Karpas-422 (cell line): ENCODE data around the gene BRD9. TPM values are rescaled to one million over a fixed set of nuclear protein-coding genes. Genes with fewer than 3 reads are reported as not detected.

ENCODE experiments used
- DNase-seq: peaks from one replicate; pipeline ENCODE4 v3.0.0-alpha.2; 2015
- H2AFZ ChIP-seq: fragments of 200-600 bp; sonication (generic); 2 replicates; pipeline ENCODE4 v1.6.1; 2014; ENCODE audit warnings: antibody characterized with exemption, low read length, mixed read lengths
- H3K27ac ChIP-seq: fragments of 200-600 bp; sonication (generic); 2 replicates; pipeline ENCODE4 v1.5.1; 2014; ENCODE audit warnings: mild to moderate bottlenecking, low read length, moderate library complexity
- H3K27me3 ChIP-seq: fragments of 200-600 bp; sonication (generic); 2 replicates; pipeline ENCODE4 v1.6.1; 2014; ENCODE audit warnings: low read length, mixed read lengths
- H3K36me3 ChIP-seq: fragments of 200-600 bp; sonication (generic); 2 replicates; pipeline ENCODE4 v1.6.1; 2014; ENCODE audit warnings: low read length, mixed read lengths; ENCODE audit not compliant: insufficient read depth
- H3K4me1 ChIP-seq: fragments of 200-600 bp; sonication (generic); 2 replicates; pipeline ENCODE4 v1.6.1; 2014; ENCODE audit warnings: mild to moderate bottlenecking, low read length, mixed read lengths
- H3K4me2 ChIP-seq: fragments of 200-600 bp; sonication (generic); 2 replicates; pipeline ENCODE4 v1.6.1; 2014; ENCODE audit warnings: low read length, low read depth, mild to moderate bottlenecking; ENCODE audit not compliant: poor library complexity, severe bottlenecking
- H3K4me3 ChIP-seq: fragments of 200-600 bp; sonication (generic); 2 replicates; pipeline ENCODE4 v1.5.1; 2014; ENCODE audit warnings: mild to moderate bottlenecking, antibody characterized with exemption, low read length, mixed read lengths
- H3K79me2 ChIP-seq: fragments of 200-600 bp; sonication (generic); 2 replicates; pipeline ENCODE4 v1.6.1; 2014; ENCODE audit warnings: mild to moderate bottlenecking, low read length, mixed read lengths
- H3K9ac ChIP-seq: fragments of 200-600 bp; sonication (generic); 2 replicates; pipeline ENCODE4 v1.6.0; 2014; ENCODE audit warnings: low read length
- H3K9me2 ChIP-seq: fragments of 200-600 bp; sonication (generic), shearing (Covaris generic); replicated peaks from 2 replicates; pipeline ENCODE4 v1.6.0; 2014; ENCODE audit warnings: mild to moderate bottlenecking, low read length, moderate library complexity; ENCODE audit not compliant: insufficient read depth
- H3K9me3 ChIP-seq: fragments of 300-700, 200-600 bp; sonication (generic); 2 replicates; pipeline ENCODE4 v1.6.1; 2014; ENCODE audit warnings: low read length, mixed read lengths
- H4K20me1 ChIP-seq: fragments of 200-600 bp; sonication (generic); 2 replicates; pipeline ENCODE4 v1.6.1; 2014; ENCODE audit warnings: mild to moderate bottlenecking, antibody characterized with exemption, low read length, low read depth; ENCODE audit not compliant: insufficient read depth
- total RNA-seq: library from RNA; depleted of rRNA; stranded (reverse); fragments of >200 nt; shearing (Covaris generic); gene quantifications from 2 replicates; pipeline ENCODE4 v1.2.3, GENCODE V29; 2014; ENCODE audit warnings: low replicate concordance

The BRD9 gene
- total RNA-seq, 1 experiment from 2014 or later: 25.7 TPM

DNA sequence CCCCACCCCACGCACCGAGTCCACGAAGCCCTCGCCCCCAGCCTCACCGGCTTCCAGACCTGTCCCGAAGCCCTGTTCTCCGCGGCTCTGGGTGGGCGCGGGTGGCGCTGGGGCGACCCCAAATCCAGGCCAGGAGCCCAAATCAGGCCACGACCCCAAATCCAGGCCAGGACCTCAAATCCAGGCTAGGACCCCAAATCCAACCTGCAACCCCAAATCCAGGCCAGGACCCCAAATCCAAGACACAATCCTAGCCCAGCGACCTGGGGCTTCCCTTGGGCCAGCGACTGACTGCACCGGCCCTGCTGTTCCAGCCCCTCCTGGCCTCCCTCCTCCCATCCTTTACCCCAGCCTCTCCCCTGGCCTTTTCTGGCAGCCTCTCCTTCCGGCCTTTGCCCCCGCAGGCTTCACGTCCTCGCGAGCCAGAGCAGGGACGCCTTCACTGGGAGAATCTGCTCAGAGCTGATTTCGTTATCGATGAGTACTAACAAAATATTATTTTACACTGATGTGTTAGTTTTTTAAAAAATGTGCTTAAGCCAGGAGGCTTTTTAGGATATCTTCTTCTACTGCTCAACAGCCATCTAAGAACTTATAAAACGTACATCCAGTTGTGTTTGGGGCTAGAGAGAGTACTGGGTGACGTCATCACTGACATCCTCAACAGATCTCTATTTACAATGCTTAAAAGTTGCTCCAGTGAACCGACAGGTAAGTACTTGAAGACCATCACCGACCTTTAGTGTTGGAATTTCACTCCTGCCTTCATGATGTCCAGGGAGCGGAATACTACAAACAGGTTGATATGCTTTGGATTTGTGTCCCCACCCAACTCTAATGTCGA is 34.8 kb upstream of the BRD9 start:
- H3K4me2 ChIP-seq: no peak overlapping the region
- no peak overlapping the region for H3K4me3 ChIP-seq
- no peaks in the 10 kb centered on the region for H3K9me2 ChIP-seq
- DNase-seq: no peak
- no peaks in the 10 kb centered on the region for H4K20me1 ChIP-seq
- H3K9me3 ChIP-seq: no peaks in the 10 kb centered on the region
- H3K79me2 ChIP-seq: no peaks in the 10 kb centered on the region
- H3K27ac ChIP-seq: no peak overlapping the region
- no peaks in the 10 kb centered on the region for H3K4me1 ChIP-seq
- no peaks in the 10 kb centered on the region for H3K27me3 ChIP-seq
- no peak overlapping the region for H2AFZ ChIP-seq
- no peaks in the 10 kb centered on the region for H3K36me3 ChIP-seq
- H3K9ac ChIP-seq: no peak overlapping the region

DNA sequence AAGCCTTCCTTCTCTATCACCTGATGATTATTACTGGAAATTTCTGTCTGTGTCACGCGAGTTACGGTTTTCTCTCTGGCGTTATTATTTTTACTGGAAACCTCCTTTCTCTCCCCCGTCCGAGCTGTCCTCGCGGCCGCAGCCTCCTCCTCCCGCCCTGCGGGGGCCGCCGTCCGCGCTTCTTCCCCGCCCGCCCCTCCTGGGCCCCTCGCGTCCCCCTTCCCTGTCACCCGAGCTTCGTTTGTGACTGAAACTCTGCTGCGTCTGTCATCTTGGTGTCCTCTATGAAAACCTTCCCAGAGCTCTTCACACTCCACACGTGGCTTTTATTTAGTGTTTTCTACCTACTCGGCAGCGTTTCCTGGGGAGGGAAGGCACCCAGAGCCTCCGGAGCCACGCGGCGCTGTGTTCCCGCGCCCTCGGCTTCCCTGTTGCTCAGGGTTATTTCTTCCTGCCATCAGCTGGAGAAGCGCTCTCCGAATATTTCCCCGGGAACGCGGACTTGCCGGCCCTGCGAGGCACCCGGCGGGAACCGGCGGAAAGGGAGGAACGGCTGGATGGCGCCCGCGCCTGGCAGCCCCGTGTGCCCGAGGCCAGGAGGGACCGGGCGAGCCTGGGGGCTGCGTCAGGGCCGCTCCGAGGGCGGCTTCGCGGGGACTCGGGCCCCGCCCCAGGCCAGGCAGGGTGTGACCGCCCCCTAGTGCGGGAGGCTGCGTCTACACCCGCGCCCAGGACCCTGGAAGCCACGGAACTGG is 34.0 kb upstream of the BRD9 start:
- H3K27ac ChIP-seq: no peak overlapping the region
- DNase-seq: no peak
- no peaks in the 10 kb centered on the region for H3K27me3 ChIP-seq
- no peaks in the 10 kb centered on the region for H3K36me3 ChIP-seq
- H3K79me2 ChIP-seq: no peaks in the 10 kb centered on the region
- no peak overlapping the region for H3K4me2 ChIP-seq
- H3K4me1 ChIP-seq: no peaks in the 10 kb centered on the region
- no peaks in the 10 kb centered on the region for H3K9me3 ChIP-seq
- H3K4me3 ChIP-seq: no peak overlapping the region
- H4K20me1 ChIP-seq: no peaks in the 10 kb centered on the region
- no peaks in the 10 kb centered on the region for H3K9me2 ChIP-seq
- H3K9ac ChIP-seq: no peak overlapping the region
- H2AFZ ChIP-seq: no peak overlapping the region

DNA sequence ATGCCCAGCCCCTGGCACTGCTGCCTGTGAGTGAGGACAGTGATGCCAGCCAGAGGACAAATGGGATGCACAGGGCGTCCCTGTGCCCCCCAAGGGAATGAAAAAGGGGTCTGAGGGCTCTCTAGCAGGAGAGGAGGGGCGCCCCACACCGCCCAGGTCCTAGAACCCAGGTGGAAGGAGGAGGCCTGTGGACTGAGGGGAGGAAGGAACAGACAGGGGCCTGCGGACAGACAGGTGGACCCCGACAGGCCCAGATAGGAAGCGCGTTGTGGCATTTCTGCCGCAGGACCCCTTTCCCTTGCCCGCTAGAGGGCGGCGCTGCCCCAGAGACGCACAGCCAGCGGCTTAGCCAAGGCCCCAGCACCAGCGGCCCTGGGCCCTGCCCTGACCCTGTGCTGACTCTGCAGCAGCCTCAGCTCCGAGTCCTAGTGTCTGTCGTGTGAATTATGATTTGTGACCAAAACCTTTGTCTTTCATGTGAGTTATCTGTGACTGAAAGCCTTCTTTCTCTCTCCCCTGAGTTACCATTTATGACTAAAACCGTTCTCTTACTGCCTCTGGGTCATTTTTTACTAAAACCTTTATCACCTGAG is 30.8 kb upstream of the BRD9 start:
- DNase-seq: peak; percentile 85
- H4K20me1 ChIP-seq: no peaks in the 10 kb centered on the region
- no peaks in the 10 kb centered on the region for H3K27me3 ChIP-seq
- no peaks in the 10 kb centered on the region for H3K79me2 ChIP-seq
- no peak overlapping the region for H2AFZ ChIP-seq
- H3K9me3 ChIP-seq: no peaks in the 10 kb centered on the region
- H3K9ac ChIP-seq: no peak overlapping the region
- no peak overlapping the region for H3K4me2 ChIP-seq
- no peak overlapping the region for H3K4me3 ChIP-seq
- no peaks in the 10 kb centered on the region for H3K36me3 ChIP-seq
- no peaks in the 10 kb centered on the region for H3K4me1 ChIP-seq
- H3K27ac ChIP-seq: no peak overlapping the region
- H3K9me2 ChIP-seq: no peaks in the 10 kb centered on the region

DNA sequence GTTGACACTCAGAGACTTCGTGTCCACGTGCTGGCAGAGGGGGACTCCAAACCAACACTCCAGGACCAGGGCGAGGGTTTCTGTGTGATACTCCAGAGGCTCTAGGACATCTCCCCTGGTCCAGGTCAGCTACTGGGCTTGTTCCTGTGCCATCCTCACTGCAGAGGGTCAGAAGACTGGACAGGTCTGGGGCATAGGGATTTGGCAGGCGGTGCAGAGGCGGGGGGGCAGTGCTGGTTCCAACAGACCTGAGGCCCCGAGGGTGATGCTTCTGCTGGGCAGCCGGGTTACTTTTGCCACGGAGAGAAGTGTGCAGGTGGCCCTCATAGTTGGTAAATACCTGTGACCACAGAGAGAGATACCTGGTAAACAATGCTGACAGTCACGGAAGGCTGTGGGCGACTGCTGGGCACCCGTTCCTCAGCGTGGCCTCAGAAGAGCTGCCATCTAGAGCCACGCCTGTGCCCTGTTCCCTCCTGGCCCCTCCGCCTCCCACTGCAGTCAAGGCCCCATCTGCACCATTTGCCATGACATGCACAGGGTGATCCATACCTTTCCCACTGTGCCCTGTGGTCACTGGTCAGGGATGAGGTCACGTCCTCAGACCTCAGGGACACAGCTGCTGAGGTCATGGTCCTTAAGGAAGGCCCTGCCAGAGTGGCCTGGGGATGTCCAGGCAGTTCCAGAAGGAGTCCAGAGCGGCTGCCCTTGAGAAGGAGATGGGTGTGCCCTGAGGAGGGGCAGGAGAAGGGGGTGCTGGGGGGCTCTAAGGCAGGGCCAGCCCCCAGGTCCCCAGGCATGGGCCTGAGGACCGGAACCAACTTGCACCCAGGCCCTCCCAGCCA is 30.1 kb upstream of the BRD9 start:
- Histone ChIP-seq H3K9ac (no peak overlapping the region), H3K9me2 (no peaks in the 10 kb centered on the region), H3K9me3 (no peaks in the 10 kb centered on the region), H3K4me1 (no peaks in the 10 kb centered on the region), H4K20me1 (no peaks in the 10 kb centered on the region), H3K79me2 (no peaks in the 10 kb centered on the region), H3K36me3 (no peaks in the 10 kb centered on the region), H3K27me3 (no peaks in the 10 kb centered on the region), H2AFZ (no peak overlapping the region), H3K27ac (no peak overlapping the region), H3K4me3 (no peak overlapping the region), H3K4me2 (no peak overlapping the region)
- no peak for DNase-seq

DNA sequence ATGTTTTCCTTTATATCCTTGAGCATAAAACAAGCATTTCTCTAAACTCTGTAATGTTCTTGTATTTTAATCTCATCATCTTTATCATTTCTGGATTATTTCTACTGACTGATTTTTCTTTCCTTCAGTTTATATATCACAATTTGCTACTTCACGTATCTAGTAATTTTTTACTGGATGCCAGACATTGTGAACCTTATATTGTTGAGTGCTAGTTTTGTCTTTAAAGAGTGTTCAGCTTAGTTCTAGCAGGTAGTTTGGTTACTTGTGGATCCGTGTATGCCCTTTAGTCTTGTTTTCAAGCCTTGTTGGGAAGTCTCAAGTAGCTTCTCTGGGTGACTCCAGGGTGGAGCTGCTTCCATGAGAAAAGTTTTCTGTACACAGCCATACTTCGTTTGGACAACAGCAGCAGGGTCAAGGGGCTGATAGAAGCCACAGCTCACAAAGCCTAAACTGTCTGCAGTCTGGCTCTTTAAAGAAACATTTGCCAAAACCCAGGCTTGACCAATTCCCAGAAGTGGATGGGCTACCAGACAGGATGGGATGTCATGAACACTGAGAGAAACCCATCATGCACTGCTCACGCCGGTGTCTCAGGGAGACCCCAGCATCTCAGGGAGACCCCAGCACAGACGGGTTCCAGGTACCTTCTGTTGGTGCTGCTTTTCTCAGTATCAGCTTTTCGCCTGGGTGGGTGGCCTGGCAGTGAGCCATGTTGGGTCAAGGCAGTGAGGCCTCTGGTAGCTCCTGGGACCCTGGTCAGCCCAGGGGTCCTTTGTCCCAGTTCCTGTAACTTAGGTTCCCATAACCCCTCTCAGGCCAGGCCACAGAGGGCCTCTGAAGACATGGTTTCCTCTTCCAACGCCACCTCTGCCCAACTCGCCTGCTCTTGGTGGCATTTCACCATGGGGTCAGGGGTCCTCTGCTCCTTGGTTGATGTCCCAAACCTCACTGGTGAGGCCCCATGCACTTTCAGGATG is 29.1 kb upstream of the BRD9 start:
- no peak overlapping the region for H3K27ac ChIP-seq
- no peaks in the 10 kb centered on the region for H3K4me1 ChIP-seq
- H3K27me3 ChIP-seq: no peaks in the 10 kb centered on the region
- no peak for DNase-seq
- no peak overlapping the region for H3K4me3 ChIP-seq
- H3K79me2 ChIP-seq: no peaks in the 10 kb centered on the region
- H3K9me3 ChIP-seq: no peaks in the 10 kb centered on the region
- H2AFZ ChIP-seq: no peak overlapping the region
- H3K9ac ChIP-seq: no peak overlapping the region
- H3K36me3 ChIP-seq: 0 out of 2 replicates have a peak, but pooled peaks cover 3% of the 10 kb centered on the region
- H4K20me1 ChIP-seq: no peaks in the 10 kb centered on the region
- H3K4me2 ChIP-seq: no peak overlapping the region
- H3K9me2 ChIP-seq: no peaks in the 10 kb centered on the region

DNA sequence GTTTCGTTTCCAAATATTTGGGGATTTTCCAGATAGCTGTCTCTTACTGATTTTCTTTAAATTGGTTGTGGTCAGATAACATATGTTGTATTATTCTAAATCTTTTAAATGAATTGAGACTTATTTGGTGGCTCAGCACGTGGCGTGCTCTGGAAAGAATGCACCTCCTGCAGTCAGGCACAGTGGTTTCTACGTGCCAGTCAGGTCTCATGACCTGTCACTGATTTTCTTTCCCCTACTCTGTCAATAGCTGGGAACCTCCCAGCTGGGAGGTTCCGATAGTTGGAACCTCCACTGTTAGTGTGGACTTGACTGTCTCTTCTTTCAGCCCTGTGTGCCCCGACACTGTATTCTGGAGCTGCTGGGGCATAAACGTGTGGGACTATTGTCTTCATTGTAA is 27.7 kb upstream of the BRD9 start:
- H3K27me3 ChIP-seq: no peaks in the 10 kb centered on the region
- no peaks in the 10 kb centered on the region for H3K4me1 ChIP-seq
- no peak overlapping the region for H3K4me2 ChIP-seq
- H2AFZ ChIP-seq: no peak overlapping the region
- no peaks in the 10 kb centered on the region for H3K9me2 ChIP-seq
- no peaks in the 10 kb centered on the region for H4K20me1 ChIP-seq
- no peaks in the 10 kb centered on the region for H3K79me2 ChIP-seq
- no peak overlapping the region for H3K9ac ChIP-seq
- no peak overlapping the region for H3K27ac ChIP-seq
- no peak for DNase-seq
- no peaks in the 10 kb centered on the region for H3K9me3 ChIP-seq
- H3K36me3 ChIP-seq: 0 out of 2 replicates have a peak, but pooled peaks cover 3% of the 10 kb centered on the region
- no peak overlapping the region for H3K4me3 ChIP-seq

DNA sequence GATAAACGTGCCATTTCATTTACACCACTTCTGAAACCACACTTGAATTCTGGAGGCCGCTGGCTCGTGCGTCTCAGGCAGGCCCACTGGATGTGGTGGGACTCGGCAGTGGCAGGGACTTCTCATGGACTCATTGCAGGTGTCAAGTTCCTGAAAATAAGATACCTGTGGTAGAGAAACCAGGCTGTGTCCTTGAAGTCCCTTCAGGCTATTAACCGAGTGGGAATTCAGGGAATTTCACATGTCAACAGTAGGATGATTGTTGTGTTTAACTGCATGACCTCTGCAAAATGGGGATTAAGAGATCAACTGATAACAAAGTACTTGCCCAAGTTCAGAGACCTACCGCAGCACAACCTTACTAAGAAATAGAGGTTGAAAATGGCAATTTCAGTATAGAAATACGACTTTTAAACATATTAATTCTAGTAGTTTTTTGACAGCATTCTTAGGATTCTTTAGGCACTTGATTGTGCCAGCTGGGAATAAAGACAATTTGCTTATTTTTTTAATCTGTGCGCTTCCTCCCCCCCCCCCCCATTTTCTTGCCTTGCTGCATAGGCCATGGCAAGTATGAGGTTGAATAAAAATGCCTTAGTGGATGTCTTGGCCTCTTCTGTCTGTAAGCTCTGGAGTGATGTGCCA is 26.9 kb upstream of the BRD9 start:
- Histone ChIP-seq H2AFZ (no peak overlapping the region), H3K4me2 (no peak overlapping the region), H3K9me3 (no peaks in the 10 kb centered on the region), H3K4me1 (no peaks in the 10 kb centered on the region), H3K27ac (no peak overlapping the region), H3K9me2 (no peaks in the 10 kb centered on the region), H3K27me3 (no peaks in the 10 kb centered on the region), H4K20me1 (no peaks in the 10 kb centered on the region), H3K4me3 (no peak overlapping the region), H3K9ac (no peak overlapping the region), H3K36me3 (peaks cover 6% of the 10 kb centered on the region; the same call in 1 of the 2 replicates), H3K79me2 (no peaks in the 10 kb centered on the region)
- DNase-seq: no peak
